ENCODE results near the gene NFATC1. TPM values are rescaled to one million over a fixed set of nuclear protein-coding genes. Genes with fewer than 3 reads are reported as not detected.
A peak's percentile ranks its signal among the peaks of the same experiment; 100 is the strongest.

Gene NFATC1
- total and polyA plus RNA-seq, 5 experiments from 2014 or later = 12.7 to 51.0 (median 34.9) TPM

- Mint-ChIP-seq H3K4me1 (peaks cover 24 to 48% (median 34%) of the 10 kb centered on the region in 4 donors), H3K36me3 (peaks cover 0 to 30% (median 9%) of the 10 kb centered on the region in 3 donors), H3K9me3 (no peaks in the 10 kb centered on the region), H3K27me3 (no peaks in the 10 kb centered on the region), H3K4me3 (peak overlapping the region in 1 of 10 donors; percentile 41), H3K27ac (peak overlapping the region in 6 of 10 donors; percentile 43 to 97 (median 64))
- POLR2A ChIA-PET = interaction anchor here (0.6 to 2.1 kb wide), 5 partner anchors 19 to 130 kb away, joined by 3 to 5 read pairs (median 3); no protein-coding TSS in a partner anchor
- ATAC-seq = no peak
- peak in 1 of 10 donors; percentile 38 for DNase-seq
These were observed 131.0 kb downstream of the NFATC1 start for GRCh38 chr18:79526468-79527460.

GRCh38 chr18:79527656-79528315 is 132.1 kb downstream of the NFATC1 start:
- POLR2A ChIA-PET = interaction anchor here (0.7 to 1.2 kb wide), 3 partner anchors 20 to 147 kb away, joined by 3 to 5 read pairs (median 3); no protein-coding TSS in a partner anchor
- DNase-seq (peak in 1 of 10 donors; percentile 49), ATAC-seq (no peak)
- peaks cover 0 to 30% (median 9%) of the 10 kb centered on the region in 3 donors for H3K36me3 Mint-ChIP-seq
- H3K27ac Mint-ChIP-seq = peak overlapping the region in 5 of 10 donors; percentile 24 to 63 (median 53)
- H3K27me3 Mint-ChIP-seq = peaks cover 0 to 5% (median 0%) of the 10 kb centered on the region in 5 donors
- H3K9me3 Mint-ChIP-seq = no peaks in the 10 kb centered on the region
- H3K4me3 Mint-ChIP-seq = peak overlapping the region in 1 of 10 donors; percentile 4
- H3K4me1 Mint-ChIP-seq = peaks cover 18 to 44% (median 26%) of the 10 kb centered on the region in 4 donors

GRCh38 chr18:79528316-79528695 is 132.6 kb downstream of the NFATC1 start:
- Mint-ChIP-seq H3K27ac (peak overlapping the region in 2 of 10 donors; percentile 53 to 80), H3K4me3 (peak overlapping the region in 1 of 10 donors; percentile 4), H3K4me1 (peaks cover 15 to 38% (median 21%) of the 10 kb centered on the region in 4 donors), H3K36me3 (peaks cover 0 to 30% (median 9%) of the 10 kb centered on the region in 3 donors), H3K9me3 (no peaks in the 10 kb centered on the region), H3K27me3 (peaks cover 0 to 8% (median 0%) of the 10 kb centered on the region in 5 donors)
- DNase-seq (no peak), ATAC-seq (no peak)
- POLR2A ChIA-PET = interaction anchor here (0.7 to 1.2 kb wide), 2 partner anchors 36 to 148 kb away, joined by 3 to 5 read pairs; no protein-coding TSS in a partner anchor

- Mint-ChIP-seq H3K9me3 (no peaks in the 10 kb centered on the region), H3K27ac (peak overlapping the region in 6 of 10 donors; percentile 34 to 85 (median 59)), H3K4me1 (peaks cover 12 to 33% (median 17%) of the 10 kb centered on the region in 4 donors), H3K27me3 (peaks cover 0 to 9% (median 0%) of the 10 kb centered on the region in 5 donors), H3K4me3 (no peak overlapping the region), H3K36me3 (peaks cover 0 to 30% (median 9%) of the 10 kb centered on the region in 3 donors)
- DNase-seq = peak; percentile 54 to 86 (median 74)
- peak in 1 of 2 donors; percentile 15 for ATAC-seq
- POLR2A ChIA-PET = interaction anchor here (1.2 to 1.4 kb wide), 2 partner anchors 128 to 148 kb away, joined by 4 to 5 read pairs; no protein-coding TSS in a partner anchor
These were observed 133.1 kb downstream of the NFATC1 start for GRCh38 chr18:79528846-79529245.

- no peaks in the 10 kb centered on the region for H3K9me3 Mint-ChIP-seq
- peaks cover 0 to 30% (median 9%) of the 10 kb centered on the region in 3 donors for H3K36me3 Mint-ChIP-seq
- no peak overlapping the region for H3K27ac Mint-ChIP-seq
- POLR2A ChIA-PET = interaction anchor here (1.2 to 1.4 kb wide), 2 partner anchors 128 to 149 kb away, joined by 4 to 5 read pairs; no protein-coding TSS in a partner anchor
- H3K4me3 Mint-ChIP-seq = no peak overlapping the region
- ATAC-seq (no peak), DNase-seq (peak in 1 of 10 donors; percentile 11)
- H3K27me3 Mint-ChIP-seq = peaks cover 0 to 14% (median 0%) of the 10 kb centered on the region in 5 donors
- peaks cover 11 to 29% (median 15%) of the 10 kb centered on the region in 4 donors for H3K4me1 Mint-ChIP-seq
These were observed 133.6 kb downstream of the NFATC1 start for GRCh38 chr18:79529296-79529695.

- DNase-seq (peak in 1 of 10 donors; percentile 53), ATAC-seq (no peak)
- Mint-ChIP-seq H3K4me3 (peak overlapping the region in 1 of 10 donors; percentile 6), H3K36me3 (peaks cover 0 to 30% (median 9%) of the 10 kb centered on the region in 3 donors), H3K4me1 (peaks cover 8 to 22% (median 11%) of the 10 kb centered on the region in 4 donors), H3K27me3 (peaks cover 0 to 18% (median 0%) of the 10 kb centered on the region in 5 donors), H3K9me3 (no peaks in the 10 kb centered on the region), H3K27ac (no peak overlapping the region)
- POLR2A ChIA-PET = interaction anchor here (1.4 kb wide), 1 partner anchor 129 kb away, joined by 4 read pairs; no protein-coding TSS in a partner anchor
These were observed 134.3 kb downstream of the NFATC1 start for GRCh38 chr18:79529991-79530390.

GRCh38 chr18:79530821-79531220 is 135.1 kb downstream of the NFATC1 start:
- Mint-ChIP-seq H3K4me3 (no peak overlapping the region), H3K36me3 (peaks cover 0 to 30% (median 9%) of the 10 kb centered on the region in 3 donors), H3K4me1 (peaks cover 3 to 13% (median 7%) of the 10 kb centered on the region in 4 donors), H3K9me3 (no peaks in the 10 kb centered on the region), H3K27me3 (peaks cover 0 to 18% (median 0%) of the 10 kb centered on the region in 5 donors), H3K27ac (no peak overlapping the region)
- peak in 1 of 10 donors; percentile 27 for DNase-seq
- POLR2A ChIA-PET = no interaction called here
- no peak for ATAC-seq

GRCh38 chr18:79531386-79531785 is 135.7 kb downstream of the NFATC1 start:
- peak overlapping the region in 1 of 10 donors; percentile 69 for H3K27ac Mint-ChIP-seq
- POLR2A ChIA-PET = interaction anchor here (0.7 kb wide), 1 partner anchor 122 kb away, joined by 3 read pairs; no protein-coding TSS in a partner anchor

GRCh38 chr18:79531926-79532312 is 136.2 kb downstream of the NFATC1 start:
- H3K4me3 Mint-ChIP-seq = no peak overlapping the region
- no peaks in the 10 kb centered on the region for H3K9me3 Mint-ChIP-seq
- POLR2A ChIA-PET = interaction anchor here (0.7 kb wide), 1 partner anchor 123 kb away, joined by 3 read pairs; no protein-coding TSS in a partner anchor
- ATAC-seq (no peak), DNase-seq (peak in 1 of 10 donors; percentile 44)
- H3K4me1 Mint-ChIP-seq = peaks cover 3 to 11% (median 3%) of the 10 kb centered on the region in 4 donors
- no peak overlapping the region for H3K27ac Mint-ChIP-seq
- peaks cover 0 to 18% (median 0%) of the 10 kb centered on the region in 5 donors for H3K27me3 Mint-ChIP-seq
- peaks cover 0 to 30% (median 9%) of the 10 kb centered on the region in 3 donors for H3K36me3 Mint-ChIP-seq

More at GRCh38 chr18:79531386-79531785, 135.7 kb downstream of the NFATC1 start:
- peaks cover 3 to 11% (median 6%) of the 10 kb centered on the region in 4 donors for H3K4me1 Mint-ChIP-seq
- peaks cover 0 to 18% (median 0%) of the 10 kb centered on the region in 5 donors for H3K27me3 Mint-ChIP-seq
- no peak overlapping the region for H3K4me3 Mint-ChIP-seq
- H3K9me3 Mint-ChIP-seq = no peaks in the 10 kb centered on the region
- peaks cover 0 to 30% (median 9%) of the 10 kb centered on the region in 3 donors for H3K36me3 Mint-ChIP-seq
- peak in 1 of 10 donors; percentile 44 for DNase-seq
- ATAC-seq = no peak

- peaks cover 0 to 18% (median 0%) of the 10 kb centered on the region in 5 donors for H3K27me3 Mint-ChIP-seq
- peaks cover 0 to 27% (median 8%) of the 10 kb centered on the region in 3 donors for H3K36me3 Mint-ChIP-seq
- H3K27ac Mint-ChIP-seq = no peak overlapping the region
- peaks cover 0 to under 1% (median 0%) of the 10 kb centered on the region in 9 donors for H3K9me3 Mint-ChIP-seq
- no peak overlapping the region for H3K4me3 Mint-ChIP-seq
- peaks cover 2 to 11% (median 3%) of the 10 kb centered on the region in 4 donors for H3K4me1 Mint-ChIP-seq
- ATAC-seq (no peak), DNase-seq (peak in 1 of 10 donors; percentile 54)
- POLR2A ChIA-PET = no interaction called here
These were observed 136.7 kb downstream of the NFATC1 start for GRCh38 chr18:79532313-79533007.

GRCh38 chr18:79533146-79533545 is 137.4 kb downstream of the NFATC1 start:
- Mint-ChIP-seq H3K36me3 (peaks cover 7 to 20% (median 8%) of the 10 kb centered on the region in 3 donors), H3K4me3 (no peak overlapping the region), H3K9me3 (peaks cover 0 to 3% (median 0%) of the 10 kb centered on the region in 9 donors), H3K4me1 (peaks cover 1 to 11% (median 3%) of the 10 kb centered on the region in 4 donors), H3K27ac (no peak overlapping the region), H3K27me3 (peaks cover 0 to 18% (median 0%) of the 10 kb centered on the region in 5 donors)
- ATAC-seq (no peak), DNase-seq (peak in 1 of 10 donors; percentile 57)
- POLR2A ChIA-PET = no interaction called here
